Measurements from ENCODE around the gene FAM168A.

- TF ChIP-seq, protein P1, sequence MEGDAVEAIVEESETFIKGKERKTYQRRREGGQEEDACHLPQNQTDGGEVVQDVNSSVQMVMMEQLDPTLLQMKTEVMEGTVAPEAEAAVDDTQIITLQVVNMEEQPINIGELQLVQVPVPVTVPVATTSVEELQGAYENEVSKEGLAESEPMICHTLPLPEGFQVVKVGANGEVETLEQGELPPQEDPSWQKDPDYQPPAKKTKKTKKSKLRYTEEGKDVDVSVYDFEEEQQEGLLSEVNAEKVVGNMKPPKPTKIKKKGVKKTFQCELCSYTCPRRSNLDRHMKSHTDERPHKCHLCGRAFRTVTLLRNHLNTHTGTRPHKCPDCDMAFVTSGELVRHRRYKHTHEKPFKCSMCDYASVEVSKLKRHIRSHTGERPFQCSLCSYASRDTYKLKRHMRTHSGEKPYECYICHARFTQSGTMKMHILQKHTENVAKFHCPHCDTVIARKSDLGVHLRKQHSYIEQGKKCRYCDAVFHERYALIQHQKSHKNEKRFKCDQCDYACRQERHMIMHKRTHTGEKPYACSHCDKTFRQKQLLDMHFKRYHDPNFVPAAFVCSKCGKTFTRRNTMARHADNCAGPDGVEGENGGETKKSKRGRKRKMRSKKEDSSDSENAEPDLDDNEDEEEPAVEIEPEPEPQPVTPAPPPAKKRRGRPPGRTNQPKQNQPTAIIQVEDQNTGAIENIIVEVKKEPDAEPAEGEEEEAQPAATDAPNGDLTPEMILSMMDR (IDR thresholded peaks at IDR 0.05), result no peak
- no peak for TF ChIP-seq EZH2 (IDR thresholded peaks at IDR 0.05)
Measured at GRCh38 chr11:73509188-73509587, 88.7 kb downstream of the FAM168A start.
